ENCODE data around the gene ARHGAP19.
A peak's percentile ranks its signal among the peaks of the same experiment; 100 is the strongest.

ARHGAP19 gene

DNA sequence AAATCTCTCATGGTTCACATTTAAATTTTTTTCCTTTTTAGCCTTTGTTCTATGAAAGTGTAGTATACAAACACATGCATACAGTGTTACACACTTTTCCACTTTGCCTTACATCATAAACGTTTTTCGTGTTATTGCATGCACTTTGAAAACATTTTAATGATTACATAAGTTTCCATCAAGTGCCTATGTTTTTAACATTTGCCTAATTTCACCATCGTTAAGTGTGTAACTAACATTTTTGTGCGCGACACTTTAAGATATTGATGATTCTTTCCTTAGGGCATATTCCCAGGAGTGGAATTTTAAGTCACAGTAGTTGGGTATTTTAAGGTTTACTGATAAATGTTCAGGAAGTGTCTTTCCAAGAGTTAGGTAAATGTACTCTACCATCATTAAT is 43.6 kb upstream of the ARHGAP19 start:
- TF ChIP-seq BACH2 (CRISPR knock-in tag; IDR thresholded peaks at IDR 0.05; ENCODE audit: borderline replicate concordance) (no peak), CSDC2 (CRISPR knock-in tag; IDR thresholded peaks at IDR 0.05) (no peak), CSRNP3 (CRISPR knock-in tag; IDR thresholded peaks at IDR 0.05) (no peak), ARNTL (CRISPR knock-in tag; IDR thresholded peaks at IDR 0.05; ENCODE audit: borderline replicate concordance, low read depth) (no peak), ZNF8 (CRISPR knock-in tag; IDR thresholded peaks at IDR 0.05) (no peak), ZFP3 (CRISPR knock-in tag; IDR thresholded peaks at IDR 0.05) (no peak), ZNF70 (CRISPR knock-in tag; IDR thresholded peaks at IDR 0.05) (no peak)
- TF ChIP-seq, protein P1, sequence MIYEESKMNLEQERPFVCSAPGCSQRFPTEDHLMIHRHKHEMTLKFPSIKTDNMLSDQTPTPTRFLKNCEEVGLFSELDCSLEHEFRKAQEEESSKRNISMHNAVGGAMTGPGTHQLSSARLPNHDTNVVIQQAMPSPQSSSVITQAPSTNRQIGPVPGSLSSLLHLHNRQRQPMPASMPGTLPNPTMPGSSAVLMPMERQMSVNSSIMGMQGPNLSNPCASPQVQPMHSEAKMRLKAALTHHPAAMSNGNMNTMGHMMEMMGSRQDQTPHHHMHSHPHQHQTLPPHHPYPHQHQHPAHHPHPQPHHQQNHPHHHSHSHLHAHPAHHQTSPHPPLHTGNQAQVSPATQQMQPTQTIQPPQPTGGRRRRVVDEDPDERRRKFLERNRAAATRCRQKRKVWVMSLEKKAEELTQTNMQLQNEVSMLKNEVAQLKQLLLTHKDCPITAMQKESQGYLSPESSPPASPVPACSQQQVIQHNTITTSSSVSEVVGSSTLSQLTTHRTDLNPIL (CRISPR knock-in tag; IDR thresholded peaks at IDR 0.05; ENCODE audit: low read depth) = no peak
- TF ChIP-seq, protein P2, sequence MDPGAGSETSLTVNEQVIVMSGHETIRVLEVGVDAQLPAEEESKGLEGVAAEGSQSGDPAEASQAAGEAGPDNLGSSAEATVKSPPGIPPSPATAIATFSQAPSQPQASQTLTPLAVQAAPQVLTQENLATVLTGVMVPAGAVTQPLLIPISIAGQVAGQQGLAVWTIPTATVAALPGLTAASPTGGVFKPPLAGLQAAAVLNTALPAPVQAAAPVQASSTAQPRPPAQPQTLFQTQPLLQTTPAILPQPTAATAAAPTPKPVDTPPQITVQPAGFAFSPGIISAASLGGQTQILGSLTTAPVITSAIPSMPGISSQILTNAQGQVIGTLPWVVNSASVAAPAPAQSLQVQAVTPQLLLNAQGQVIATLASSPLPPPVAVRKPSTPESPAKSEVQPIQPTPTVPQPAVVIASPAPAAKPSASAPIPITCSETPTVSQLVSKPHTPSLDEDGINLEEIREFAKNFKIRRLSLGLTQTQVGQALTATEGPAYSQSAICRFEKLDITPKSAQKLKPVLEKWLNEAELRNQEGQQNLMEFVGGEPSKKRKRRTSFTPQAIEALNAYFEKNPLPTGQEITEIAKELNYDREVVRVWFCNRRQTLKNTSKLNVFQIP (CRISPR knock-in tag; IDR thresholded peaks at IDR 0.05; ENCODE audit: borderline replicate concordance, low read depth) = no peak
- ATAC-seq = no peak

GRCh38 chr10:97335188-97335619 is 42.8 kb upstream of the ARHGAP19 start:
- no peak; the same call in 2 of the 3 replicates for ATAC-seq
- TF ChIP-seq CSRNP3 (CRISPR knock-in tag; IDR thresholded peaks at IDR 0.05) (no peak), SNAI2 (CRISPR knock-in tag; IDR thresholded peaks at IDR 0.05) (no peak), TCF4 (CRISPR knock-in tag; IDR thresholded peaks at IDR 0.05; ENCODE audit: borderline replicate concordance) (no peak), ZNF565 (CRISPR knock-in tag; conservative IDR thresholded peaks at IDR 0.05; ENCODE audit: low read depth) (no peak), ZFP3 (CRISPR knock-in tag; IDR thresholded peaks at IDR 0.05) (no peak), CSDC2 (CRISPR knock-in tag; IDR thresholded peaks at IDR 0.05) (no peak), ZFP30 (CRISPR knock-in tag; IDR thresholded peaks at IDR 0.05) (no peak)
- TF ChIP-seq, protein P2 (CRISPR knock-in tag; IDR thresholded peaks at IDR 0.05; ENCODE audit: borderline replicate concordance, low read depth) = no peak

DNA sequence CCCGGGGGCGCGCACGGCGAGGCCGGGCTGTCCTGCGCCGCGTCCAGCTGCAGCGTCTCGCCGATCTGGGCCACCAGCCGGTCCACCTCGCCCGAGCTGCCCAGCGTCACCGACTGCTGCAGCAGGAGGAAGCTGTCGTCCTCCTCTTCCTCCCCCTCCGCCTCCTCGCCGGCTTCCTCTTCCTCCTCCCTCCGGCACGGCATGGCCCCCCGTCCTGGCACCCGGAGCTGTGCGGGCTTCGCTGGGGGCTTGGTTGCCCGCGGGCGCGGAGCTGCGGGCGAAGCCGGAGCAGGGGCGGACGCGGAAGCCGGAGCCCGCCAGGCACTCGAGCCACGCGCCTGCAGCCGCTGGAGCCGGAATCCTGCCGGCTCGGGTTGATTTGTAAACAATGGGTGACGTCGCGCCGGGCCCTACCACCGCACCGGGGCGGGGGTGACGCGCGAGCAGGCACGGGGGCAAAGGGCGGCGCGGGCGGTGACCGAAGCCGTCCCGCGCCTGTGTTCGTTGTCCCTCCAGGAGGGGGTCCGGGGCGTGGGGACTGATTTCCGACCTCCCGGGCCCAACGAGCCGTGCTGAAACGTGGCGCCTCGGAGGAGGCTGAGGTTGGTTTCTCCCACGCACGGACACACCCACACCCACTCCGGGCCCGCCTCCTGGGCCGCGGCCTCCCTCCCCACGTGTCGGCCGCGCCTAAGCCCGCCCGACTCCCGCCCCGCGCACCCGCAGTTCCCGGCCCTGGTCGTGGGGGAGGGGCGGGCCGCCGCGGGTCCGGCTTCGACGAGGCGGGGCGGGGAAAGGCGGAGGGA is 42.1 kb upstream of the ARHGAP19 start, which contains the start of gene FRAT2:
Gene FRAT2, minus strand, starts transcription at position 360 of the 806 bp plus-strand sequence. Its CDS starts 157 bp downstream, at position 203.
- peak; percentile 93 for ATAC-seq
- TF ChIP-seq PPARA (CRISPR knock-in tag; IDR thresholded peaks at IDR 0.05; ENCODE audit: borderline replicate concordance) (no peak), TCF4 (CRISPR knock-in tag; IDR thresholded peaks at IDR 0.05; ENCODE audit: borderline replicate concordance) (no peak), ZNF70 (CRISPR knock-in tag; IDR thresholded peaks at IDR 0.05) (no peak)

- ATAC-seq = peak; percentile 42
- TF ChIP-seq ZNF8 (CRISPR knock-in tag; IDR thresholded peaks at IDR 0.05) (no peak), TOX (CRISPR knock-in tag; IDR thresholded peaks at IDR 0.05; ENCODE audit: borderline replicate concordance) (no peak), BACH2 (CRISPR knock-in tag; IDR thresholded peaks at IDR 0.05; ENCODE audit: borderline replicate concordance) (no peak), ZFP3 (CRISPR knock-in tag; IDR thresholded peaks at IDR 0.05) (no peak), TSHZ2 (CRISPR knock-in tag; IDR thresholded peaks at IDR 0.05) (no peak)
- TF ChIP-seq, protein P2 (CRISPR knock-in tag; IDR thresholded peaks at IDR 0.05; ENCODE audit: borderline replicate concordance, low read depth) = no peak
Measured at GRCh38 chr10:97333601-97334369, 41.3 kb upstream of the ARHGAP19 start.
